IMR-90 (cell line): Measurements from ENCODE around the gene CCDC117. TPM values are rescaled to one million over a fixed set of nuclear protein-coding genes. Genes with fewer than 3 reads are reported as not detected.
"Not testable (repeated sequence)": the region's sequence is repeated elsewhere in the genome, so short reads cannot be mapped to it uniquely, and the experiment has no call there.

ENCODE experiments used
- ATAC-seq: fragments of 200-7000 bp; cut with Tn5 transposase; 2 replicates; pipeline ENCODE4 v1.9.1; 2020; ENCODE audit warnings: low read depth, mild to moderate bottlenecking, moderate library complexity
- BruUV-seq: library from RNA; stranded (reverse); fragments of 400-500 nt; replicated peaks from 2 replicates; lab custom pipeline; 2021; lab: Mats Ljungman, UMichigan
- CTCF ChIA-PET: fragments of 300-600 bp; formaldehyde crosslinking; extraction: SDS; loops from one replicate; lab custom pipeline; 2021; ENCODE audit warnings: antibody characterized with exemption; lab: Yijun Ruan, JAX
- POLR2A ChIA-PET: fragments of 300-600 bp; sonication (Branson Sonifier 250); formaldehyde crosslinking; loops from one replicate; lab custom pipeline; 2022; ENCODE audit warnings: antibody characterized with exemption; ENCODE audit not compliant: unreplicated experiment; lab: Charles Lee
- DNase-seq: peaks from one replicate; pipeline ENCODE4 v3.0.0; 2013
- H2AFZ ChIP-seq: replicated peaks from 2 replicates; pipeline ENCODE3; 2013; ENCODE audit warnings: low read length, mild to moderate bottlenecking; ENCODE audit not compliant: poor library complexity
- H2AK5ac ChIP-seq: 2 replicates; pipeline ENCODE4 v1.6.1; 2013; ENCODE audit warnings: low read depth, low read length, inconsistent platforms
- H2AK9ac ChIP-seq: replicated peaks from 2 replicates; pipeline ENCODE3; 2013; ENCODE audit warnings: mild to moderate bottlenecking, low read depth, low read length, moderate library complexity; ENCODE audit not compliant: poor library complexity
- H2BK120ac ChIP-seq: 2 replicates; pipeline ENCODE4 v1.6.1; 2013; ENCODE audit warnings: low read depth, low read length, inconsistent platforms
- H2BK15ac ChIP-seq: 3 replicates; pipeline ENCODE4 v1.6.1; 2013; ENCODE audit warnings: low read depth, low read length, inconsistent platforms
- H2BK20ac ChIP-seq: 2 replicates; pipeline ENCODE4 v1.6.1; 2013; ENCODE audit warnings: low read depth, mild to moderate bottlenecking, inconsistent platforms, low read length, moderate library complexity
- H2BK5ac ChIP-seq: 2 replicates; pipeline ENCODE4 v1.6.1; 2013; ENCODE audit warnings: mild to moderate bottlenecking, low read depth, low read length, inconsistent platforms; ENCODE audit not compliant: poor library complexity, severe bottlenecking
- H3K14ac ChIP-seq: replicated peaks from 2 replicates; pipeline ENCODE4 v1.6.1; 2013; ENCODE audit warnings: low read depth, low read length, inconsistent platforms
- H3K18ac ChIP-seq: 2 replicates; pipeline ENCODE4 v1.6.1; 2013; ENCODE audit warnings: low read depth, low read length, control low read depth
- H3K23ac ChIP-seq: 2 replicates; pipeline ENCODE4 v1.6.1; 2013; ENCODE audit warnings: low read depth, low read length, inconsistent platforms
- H3K27ac ChIP-seq: 2 replicates; pipeline ENCODE4 v1.5.1; 2013; ENCODE audit warnings: mild to moderate bottlenecking, control low read depth, low read length; ENCODE audit not compliant: insufficient read depth
- H3K27me3 ChIP-seq: 2 replicates; pipeline ENCODE4 v1.6.1; 2013; ENCODE audit warnings: low read length; ENCODE audit not compliant: control insufficient read depth, insufficient read depth
- H3K36me3 ChIP-seq: 2 replicates; pipeline ENCODE4 v1.6.1; 2013; ENCODE audit warnings: low read length, mixed read lengths; ENCODE audit not compliant: control insufficient read depth, insufficient read depth
- H3K4ac ChIP-seq: 2 replicates; pipeline ENCODE4 v1.6.1; 2013; ENCODE audit warnings: low read depth, low read length, inconsistent platforms
- H3K4me1 ChIP-seq: 2 replicates; pipeline ENCODE4 v1.6.1; 2013; ENCODE audit warnings: low read length, mixed read lengths; ENCODE audit not compliant: control insufficient read depth, insufficient read depth
- H3K4me2 ChIP-seq: 2 replicates; pipeline ENCODE4 v1.6.1; 2013; ENCODE audit warnings: low read depth, mild to moderate bottlenecking, control low read depth, low read length, moderate library complexity
- H3K4me3 ChIP-seq: 2 replicates; pipeline ENCODE4 v1.5.1; 2013; ENCODE audit warnings: low read depth, mild to moderate bottlenecking, control low read depth, low read length, moderate library complexity; ENCODE audit not compliant: insufficient read depth
- H3K56ac ChIP-seq: 2 replicates; pipeline ENCODE4 v1.6.1; 2013; ENCODE audit warnings: low read length, inconsistent platforms; ENCODE audit not compliant: insufficient read depth; ENCODE audit errors: extremely low read depth
- H3K79me1 ChIP-seq, 2 experiments: 2 replicates each; pipeline ENCODE4 v1.6.1; 2013; ENCODE audit warnings: low read length in 2 of 2, inconsistent platforms in 1 of 2, low read depth in 1 of 2
- H3K9ac ChIP-seq: 2 replicates; pipeline ENCODE4 v1.6.1; 2013; ENCODE audit warnings: low read depth, low read length, control low read depth
- H3K9me1 ChIP-seq: 2 replicates; pipeline ENCODE4 v1.6.1; 2013; ENCODE audit warnings: low read length, inconsistent platforms; ENCODE audit not compliant: insufficient read depth
- H3K9me3 ChIP-seq: 2 replicates; pipeline ENCODE4 v1.6.1; 2013; ENCODE audit warnings: low read length; ENCODE audit not compliant: control insufficient read depth, insufficient read depth
- H4K20me1 ChIP-seq: 2 replicates; pipeline ENCODE4 v1.6.1; 2013; ENCODE audit warnings: low read length, inconsistent platforms; ENCODE audit not compliant: insufficient read depth
- H4K5ac ChIP-seq: 2 replicates; pipeline ENCODE4 v1.6.1; 2013; ENCODE audit warnings: mild to moderate bottlenecking, low read depth, low read length, control low read depth
- H4K8ac ChIP-seq, 2 experiments: 2 replicates each; pipeline ENCODE4 v1.6.1; 2013; ENCODE audit warnings: low read depth in 2 of 2, low read length in 2 of 2, control low read depth in 1 of 2, inconsistent platforms in 1 of 2
- H4K91ac ChIP-seq: 2 replicates; pipeline ENCODE4 v1.6.1; 2013; ENCODE audit warnings: low read depth, low read length, inconsistent platforms; ENCODE audit not compliant: insufficient read depth
- MAZ ChIP-seq: IDR thresholded peaks from 2 replicates; pipeline ENCODE4 v1.6.1; 2012; ENCODE audit warnings: low read depth, mild to moderate bottlenecking, low read length, improper control_type of control experiment, moderate library complexity, borderline replicate concordance
- WGBS, 2 experiments: methylation state at CpG; one replicate each; pipeline versions ENCODE4 v1.1.5 to v1.1.7; 2013; ENCODE audit warnings: missing lambda C conversion rate in 2 of 2; ENCODE audit not compliant: insufficient read length in 1 of 2; ENCODE audit errors: extremely low coverage in 2 of 2; 5-methylcytosine and 5-hydroxymethylcytosine counted together
- dilution Hi-C: fragments of 300-500 bp; cut with HindIII; formaldehyde crosslinking; loops from one replicate; pipeline ENCODE4 v1.14.3; 2018; ENCODE audit warnings: low sequenced_read_pairs; ENCODE audit not compliant: unreplicated experiment
- in situ Hi-C: fragments of 300-500 bp; cut with MboI; formaldehyde crosslinking; loops from 3 replicates; pipeline ENCODE4 v1.14.3; 2019; ENCODE audit warnings: low sequenced_read_pairs, inconsistent platforms, mixed read lengths
- intact Hi-C: fragments of 100-400 bp; cut with micrococcal nuclease; formaldehyde crosslinking; loops from 2 replicates; pipeline ENCODE4 v1.10.0; 2022
- polyA plus RNA-seq, 3 experiments: library from polyadenylated mRNA; depleted of rRNA; stranded (reverse); fragments of >200 nt; gene quantifications; 2 replicates each; pipeline ENCODE4 v1.2.3, GENCODE V29; 2012; ENCODE audit warnings: low replicate concordance in 1 of 3
- total RNA-seq: library from RNA; depleted of rRNA; stranded (reverse); fragments of >200 nt; gene quantifications from 2 replicates; pipeline ENCODE4 v1.2.3, GENCODE V29; 2012

Gene CCDC117
- total and polyA plus RNA-seq, 2 of the 4 experiments (the other 2 are of a cell fraction), result 5.9 to 7.0 TPM

GRCh38 chr22:28761449-28761755 is 11.1 kb upstream of the CCDC117 start (continued):
- TF ChIP-seq MAZ, result no peak

- H2BK20ac ChIP-seq, ATAC-seq, H3K9me3 ChIP-seq, H4K91ac ChIP-seq, H2AK5ac ChIP-seq, H4K8ac ChIP-seq, dilution Hi-C loops, H3K4me1 ChIP-seq, H3K27me3 ChIP-seq, H3K79me1 ChIP-seq, H3K4ac ChIP-seq, DNase-seq, H3K14ac ChIP-seq, H2BK15ac ChIP-seq, POLR2A ChIA-PET, H3K36me3 ChIP-seq, CTCF ChIA-PET, H4K20me1 ChIP-seq, H3K23ac ChIP-seq, H3K9ac ChIP-seq, H2BK120ac ChIP-seq, H2AK9ac ChIP-seq, H2BK5ac ChIP-seq, H3K18ac ChIP-seq, H4K5ac ChIP-seq, H3K4me3 ChIP-seq, H3K4me2 ChIP-seq, BruUV-seq, H3K9me1 ChIP-seq, H3K56ac ChIP-seq, intact Hi-C loops, H3K27ac ChIP-seq, H2AFZ ChIP-seq, in situ Hi-C loops: not testable (repeated sequence)
- WGBS, 2 experiments, result 100% methylated on average over 3 of the region's 4 CpGs; no CpG with 5 or more reads in 1 of the 2 experiments
These were observed 10.5 kb upstream of the CCDC117 start for GRCh38 chr22:28762000-28762399.
